HUES48 (cell line): ENCODE data around the gene DNALI1.

ENCODE experiments used
- H3K27ac ChIP-seq: one replicate; pipeline ENCODE4 v1.7.0; 2013; ENCODE audit warnings: low read depth, low read length, inconsistent platforms
- H3K27me3 ChIP-seq: 2 replicates; pipeline ENCODE4 v1.6.1; 2013; ENCODE audit warnings: mild to moderate bottlenecking, low read length; ENCODE audit not compliant: control insufficient read depth, insufficient read depth
- H3K36me3 ChIP-seq: 2 replicates; pipeline ENCODE4 v1.6.1; 2013; ENCODE audit warnings: low read length; ENCODE audit not compliant: control insufficient read depth, insufficient read depth
- H3K4me1 ChIP-seq: 2 replicates; pipeline ENCODE4 v1.6.1; 2013; ENCODE audit warnings: mild to moderate bottlenecking, low read length; ENCODE audit not compliant: control insufficient read depth, insufficient read depth
- H3K4me3 ChIP-seq: 2 replicates; pipeline ENCODE4 v1.5.1; 2013; ENCODE audit warnings: mild to moderate bottlenecking, low read depth, low read length
- H3K9ac ChIP-seq: 2 replicates; pipeline ENCODE4 v1.6.1; 2013; ENCODE audit warnings: mild to moderate bottlenecking, low read depth, low read length, moderate library complexity
- H3K9me3 ChIP-seq: 2 replicates; pipeline ENCODE4 v1.6.1; 2013; ENCODE audit warnings: low read length; ENCODE audit not compliant: control insufficient read depth, insufficient read depth

DNALI1 gene

GRCh38 chr1:37605061-37605650 lies 48.4 kb downstream of the DNALI1 start:
- H3K9ac ChIP-seq: no peak overlapping the region
- no peaks in the 10 kb centered on the region for H3K36me3 ChIP-seq
- H3K4me1 ChIP-seq: no peaks in the 10 kb centered on the region
- no peak overlapping the region for H3K4me3 ChIP-seq
- H3K27me3 ChIP-seq: peaks cover 27% of the 10 kb centered on the region
- H3K9me3 ChIP-seq: no peaks in the 10 kb centered on the region
- no peak overlapping the region for H3K27ac ChIP-seq

- no peak overlapping the region for H3K9ac ChIP-seq
- H3K9me3 ChIP-seq: no peaks in the 10 kb centered on the region
- H3K4me3 ChIP-seq: no peak overlapping the region
- peaks cover 27% of the 10 kb centered on the region for H3K27me3 ChIP-seq
- H3K4me1 ChIP-seq: no peaks in the 10 kb centered on the region
- H3K36me3 ChIP-seq: no peaks in the 10 kb centered on the region
- no peak overlapping the region for H3K27ac ChIP-seq
Measured at GRCh38 chr1:37605806-37606474, 49.2 kb downstream of the DNALI1 start.

GRCh38 chr1:37606481-37607263 lies 49.9 kb downstream of the DNALI1 start:
- H3K4me3 ChIP-seq: no peak overlapping the region
- no peaks in the 10 kb centered on the region for H3K36me3 ChIP-seq
- H3K9me3 ChIP-seq: no peaks in the 10 kb centered on the region
- no peaks in the 10 kb centered on the region for H3K4me1 ChIP-seq
- H3K9ac ChIP-seq: no peak overlapping the region
- no peak overlapping the region for H3K27ac ChIP-seq
- H3K27me3 ChIP-seq: peaks cover 27% of the 10 kb centered on the region

- peaks cover 27% of the 10 kb centered on the region for H3K27me3 ChIP-seq
- H3K9me3 ChIP-seq: no peaks in the 10 kb centered on the region
- H3K9ac ChIP-seq: no peak overlapping the region
- no peaks in the 10 kb centered on the region for H3K36me3 ChIP-seq
- H3K27ac ChIP-seq: no peak overlapping the region
- no peak overlapping the region for H3K4me3 ChIP-seq
- H3K4me1 ChIP-seq: no peaks in the 10 kb centered on the region
Measured at GRCh38 chr1:37609002-37609401, 52.3 kb downstream of the DNALI1 start.

- Histone ChIP-seq H3K36me3 (no peaks in the 10 kb centered on the region), H3K27me3 (peaks cover 30% of the 10 kb centered on the region), H3K9ac (no peak overlapping the region), H3K4me1 (no peaks in the 10 kb centered on the region), H3K27ac (no peak overlapping the region), H3K9me3 (no peaks in the 10 kb centered on the region), H3K4me3 (no peak overlapping the region)
Measured at GRCh38 chr1:37609994-37610393, 53.3 kb downstream of the DNALI1 start.

- Histone ChIP-seq H3K9me3 (no peaks in the 10 kb centered on the region), H3K36me3 (no peaks in the 10 kb centered on the region), H3K27me3 (peaks cover 42% of the 10 kb centered on the region), H3K9ac (no peak overlapping the region), H3K27ac (no peak overlapping the region), H3K4me3 (no peak overlapping the region), H3K4me1 (no peaks in the 10 kb centered on the region)
Measured at GRCh38 chr1:37612186-37612585, 55.4 kb downstream of the DNALI1 start.

GRCh38 chr1:37614105-37614504 lies 57.4 kb downstream of the DNALI1 start:
- no peaks in the 10 kb centered on the region for H3K9me3 ChIP-seq
- H3K9ac ChIP-seq: no peak overlapping the region
- H3K4me1 ChIP-seq: no peaks in the 10 kb centered on the region
- H3K27me3 ChIP-seq: peaks cover 27% of the 10 kb centered on the region
- H3K36me3 ChIP-seq: no peaks in the 10 kb centered on the region
- no peak overlapping the region for H3K27ac ChIP-seq
- H3K4me3 ChIP-seq: no peak overlapping the region

GRCh38 chr1:37616330-37616729 lies 59.6 kb downstream of the DNALI1 start:
- Histone ChIP-seq H3K27me3 (peaks cover 32% of the 10 kb centered on the region), H3K9ac (no peak overlapping the region), H3K27ac (no peak overlapping the region), H3K36me3 (no peaks in the 10 kb centered on the region), H3K9me3 (no peaks in the 10 kb centered on the region), H3K4me3 (no peak overlapping the region), H3K4me1 (no peaks in the 10 kb centered on the region)
